GM21390 (cell line): ENCODE data around the gene TMEM272.

Experiments used
- ATAC-seq: cut with Tn5 transposase; IDR thresholded peaks from one replicate; pipeline ENCODE4 v1.9.1; 2021; ENCODE audit not compliant: unreplicated experiment

Gene TMEM272

GRCh38 chr13:51844862-51845573 is at the start of gene TMEM272:
Gene TMEM272, minus strand, starts transcription at chr13:51845177. Its CDS starts 6,647 bp downstream, at chr13:51838530.
- ATAC-seq = no peak

DNA sequence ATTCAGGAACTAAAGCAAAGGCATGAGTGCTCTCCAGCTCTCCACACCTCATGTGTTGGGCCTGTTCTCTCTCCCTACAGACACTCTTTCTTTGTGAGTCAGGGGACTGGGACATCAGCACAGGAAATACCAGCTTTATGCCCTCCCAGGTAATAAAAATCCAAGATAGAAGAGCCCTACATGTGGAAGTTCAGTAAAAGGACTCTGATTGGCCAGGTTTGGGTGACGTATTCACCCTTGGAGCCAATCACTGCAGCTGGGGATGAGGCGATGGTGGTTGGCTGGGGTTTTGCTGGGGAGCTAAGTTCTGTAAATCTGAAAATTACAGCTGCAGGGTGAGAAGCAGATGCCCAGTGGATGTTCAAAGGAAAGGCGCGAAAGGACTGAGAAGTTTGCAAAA is 49.3 kb upstream of the TMEM272 start:
- no peak for ATAC-seq

DNA sequence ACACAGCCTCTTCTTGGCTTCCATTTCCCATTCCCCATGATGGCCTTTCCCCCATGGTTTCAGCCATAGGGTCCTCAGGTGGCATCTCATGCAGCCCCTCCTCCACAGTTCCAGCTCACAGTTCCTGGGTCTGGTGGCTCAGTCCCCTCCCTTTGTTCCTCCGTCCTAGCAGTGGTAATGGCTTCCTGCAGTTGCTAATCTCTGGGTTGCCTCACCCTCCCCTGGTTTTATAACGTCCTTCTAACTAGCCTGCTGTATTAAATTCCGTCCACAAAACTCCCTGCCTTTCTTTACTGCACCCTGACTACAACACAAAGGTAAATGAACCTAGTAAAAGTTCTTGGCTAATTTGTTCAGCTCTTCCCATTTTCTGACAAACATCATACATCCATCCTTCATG is 47.7 kb upstream of the TMEM272 start:
- ATAC-seq = no peak

GRCh38 chr13:51887468-51887867 is 42.5 kb upstream of the TMEM272 start:
- no peak for ATAC-seq

- no peak for ATAC-seq
These were observed 40.7 kb upstream of the TMEM272 start for GRCh38 chr13:51885651-51886050.

DNA sequence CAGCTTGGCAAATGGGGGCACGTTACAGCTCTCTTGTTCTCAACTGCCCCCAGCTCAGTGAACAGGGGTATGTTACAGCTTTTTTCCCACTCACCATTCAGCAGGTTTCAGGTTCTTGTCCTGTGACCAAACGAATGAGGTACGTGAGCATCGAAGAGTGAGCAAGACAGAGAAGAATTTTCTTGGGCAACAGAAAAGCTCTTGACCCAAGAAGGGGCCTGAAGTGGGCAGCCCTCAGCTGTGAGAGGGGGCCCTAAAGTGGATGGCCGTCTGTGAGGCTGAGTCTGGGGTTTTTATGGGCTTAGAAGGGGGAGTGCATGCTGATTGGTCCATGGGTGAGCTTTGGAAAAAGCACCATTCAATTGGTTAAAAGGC is 38.2 kb upstream of the TMEM272 start:
- ATAC-seq = no peak

GRCh38 chr13:51882570-51883225 is 37.7 kb upstream of the TMEM272 start:
- no peak for ATAC-seq

DNA sequence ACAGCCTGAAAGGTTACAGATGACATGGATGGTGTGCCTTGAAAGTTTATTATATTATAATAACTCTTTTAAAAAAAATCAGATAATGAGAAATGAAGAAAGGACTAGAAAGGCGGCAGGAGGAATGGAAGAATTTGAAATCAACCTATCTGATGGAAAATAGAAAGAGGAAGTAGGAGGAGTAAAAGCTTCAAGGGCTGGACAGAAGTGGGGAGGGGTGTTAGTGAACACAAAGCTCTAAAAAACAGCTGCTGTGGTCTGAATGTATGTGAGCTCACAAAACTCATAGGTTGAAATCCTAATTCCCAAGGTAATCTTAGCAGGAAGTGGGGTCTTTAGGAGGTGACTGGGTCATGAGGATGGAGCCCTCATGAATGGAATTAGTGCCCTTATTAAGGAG is 36.3 kb upstream of the TMEM272 start:
- no peak for ATAC-seq

- no peak for ATAC-seq
These were observed 34.2 kb upstream of the TMEM272 start for GRCh38 chr13:51879133-51879532.

GRCh38 chr13:51874651-51875050 is 29.7 kb upstream of the TMEM272 start:
- no peak for ATAC-seq

- ATAC-seq = no peak
These were observed 28.9 kb upstream of the TMEM272 start for GRCh38 chr13:51873837-51874236.

GRCh38 chr13:51873117-51873798 is 28.3 kb upstream of the TMEM272 start:
- ATAC-seq = no peak

DNA sequence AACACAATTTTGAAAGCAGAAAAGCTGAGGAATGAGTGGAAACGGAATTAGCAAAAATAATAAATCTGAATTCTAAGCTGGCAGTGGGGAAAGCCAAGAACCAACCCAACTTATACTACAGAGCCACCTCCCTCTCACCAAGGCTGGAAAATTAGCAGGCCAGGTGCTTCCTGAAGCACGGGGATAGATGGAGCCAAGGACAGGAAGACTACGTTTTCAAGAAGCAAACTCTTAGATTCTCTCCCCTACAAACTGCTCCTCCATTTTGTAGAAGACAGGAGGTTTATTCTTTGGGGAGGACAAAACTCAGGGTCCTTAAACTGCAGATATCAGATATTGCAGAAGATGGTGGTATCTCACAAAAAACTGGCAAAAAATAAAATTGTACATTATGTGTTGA is 25.6 kb upstream of the TMEM272 start:
- ATAC-seq = no peak

DNA sequence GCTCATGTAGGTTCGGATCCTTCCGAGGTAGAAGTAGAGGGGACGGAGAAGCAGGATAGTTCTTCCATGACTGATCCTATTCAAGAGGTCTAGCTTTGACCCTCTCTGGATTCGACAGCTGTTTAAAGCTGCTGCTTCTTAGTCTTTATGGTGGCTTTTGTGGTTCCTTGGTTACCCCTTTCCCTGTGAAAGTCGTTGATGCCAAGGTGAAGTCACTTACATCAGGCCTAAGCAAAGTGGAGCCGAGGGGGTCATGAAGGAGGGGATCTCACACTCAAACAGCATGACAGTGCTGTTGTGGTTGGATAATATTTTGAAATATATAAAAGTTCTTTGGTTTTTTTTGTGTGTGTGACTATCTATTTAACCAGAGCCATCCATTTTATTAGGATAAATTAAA is 24.9 kb upstream of the TMEM272 start:
- no peak for ATAC-seq

GRCh38 chr13:51867062-51867461 is 22.1 kb upstream of the TMEM272 start:
- ATAC-seq = no peak

- no peak for ATAC-seq
These were observed 20.9 kb upstream of the TMEM272 start for GRCh38 chr13:51865838-51866237.

- ATAC-seq = no peak
These were observed 18.0 kb upstream of the TMEM272 start for GRCh38 chr13:51862957-51863356.

- ATAC-seq = no peak
These were observed 16.8 kb upstream of the TMEM272 start, which contains the start of gene CCDC70 for GRCh38 chr13:51861723-51862300. Gene CCDC70, plus strand, starts transcription at chr13:51861969. Its CDS starts 3,443 bp downstream, at chr13:51865412.

DNA sequence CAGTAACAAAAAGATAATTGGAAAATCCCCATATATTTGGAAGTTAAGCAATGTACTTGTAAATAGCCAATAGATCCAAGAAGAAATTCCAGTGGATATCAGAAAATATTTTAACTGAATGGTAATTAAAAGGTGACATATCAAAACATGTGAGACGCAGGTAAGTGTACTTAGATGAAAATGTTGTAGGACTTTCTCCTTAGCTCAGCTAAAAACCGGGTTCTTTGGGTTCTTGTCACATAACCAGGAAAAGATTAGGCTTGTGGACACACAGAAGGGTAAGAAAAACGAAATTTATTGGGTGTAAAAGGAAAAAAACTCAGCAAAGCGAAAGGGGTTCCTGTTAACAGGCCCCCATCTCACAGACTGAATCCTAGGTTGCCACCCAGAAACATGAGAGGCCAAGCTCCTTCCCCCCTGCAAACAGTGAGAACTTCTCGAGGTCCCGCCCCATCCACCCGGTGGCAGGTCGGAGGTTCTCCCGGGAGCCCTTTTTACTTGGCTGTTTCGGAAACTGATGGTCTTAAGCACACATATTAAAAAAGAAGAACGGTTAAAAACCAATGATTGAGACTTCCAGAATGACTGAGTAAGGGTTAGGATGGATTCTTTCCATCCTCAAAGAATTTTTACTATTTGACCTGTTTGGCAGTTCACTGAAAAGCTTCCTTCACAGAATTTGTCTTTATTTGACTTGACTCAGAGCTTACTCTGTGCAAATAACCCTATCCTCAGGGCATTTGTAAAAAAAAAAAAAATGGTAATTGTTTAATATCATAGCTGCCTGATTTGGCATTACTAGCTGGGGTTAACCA is 13.7 kb upstream of the TMEM272 start:
- ATAC-seq = no peak

DNA sequence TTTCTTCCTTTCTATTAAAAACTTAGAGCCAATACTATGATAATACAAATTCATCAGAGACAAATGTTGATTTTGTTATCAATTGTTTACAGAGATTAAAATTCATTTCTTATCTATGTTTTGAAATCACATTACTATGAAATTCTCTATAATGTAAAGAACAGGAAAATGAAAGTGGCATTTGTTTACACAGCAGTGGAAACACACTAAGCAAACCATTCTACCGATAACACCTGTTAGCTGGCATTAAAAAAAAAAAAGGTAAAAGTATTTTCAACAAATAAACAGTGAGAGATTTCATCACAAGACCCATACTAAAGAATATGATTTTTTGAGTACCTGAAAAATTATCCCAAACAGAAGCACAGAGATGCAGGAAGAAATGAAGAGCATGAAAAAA is 12.0 kb upstream of the TMEM272 start:
- ATAC-seq = no peak
